Common myeloid progenitor, CD34-positive (primary cell): Measurements from ENCODE around the gene ZCCHC13.
A peak's percentile ranks its signal among the peaks of the same experiment; 100 is the strongest.
"Not testable (repeated sequence)": the region's sequence is repeated elsewhere in the genome, so short reads cannot be mapped to it uniquely, and the experiment has no call there.

ENCODE experiments used
- CTCF ChIA-PET: fragments of 350-600 bp; sonication (Branson Sonifier 250); formaldehyde crosslinking; loops from one replicate; lab custom pipeline; 2021; ENCODE audit warnings: antibody characterized with exemption; lab: Charles Lee
- POLR2A ChIA-PET: fragments of 350-600 bp; sonication (Branson Sonifier 250); formaldehyde crosslinking; loops from one replicate; lab custom pipeline; 2021; ENCODE audit warnings: antibody characterized with exemption; lab: Charles Lee
- DNase-seq, 3 donors: peaks; one replicate each; pipeline versions ENCODE4 v3.0.0 to v3.0.0-alpha.2; 2013
- H3K27ac ChIP-seq, 2 experiments: 1 replicate in 1 of 2; 2 replicates in 1 of 2; pipeline ENCODE4 v1.7.0; 2013; ENCODE audit warnings: inconsistent platforms in 2 of 2, low read length in 2 of 2, mild to moderate bottlenecking in 2 of 2, low read depth in 1 of 2, moderate library complexity in 1 of 2; ENCODE audit not compliant: severe bottlenecking in 2 of 2, insufficient read depth in 1 of 2, poor library complexity in 1 of 2
- H3K27me3 ChIP-seq, 5 experiments: replicated peaks in 2 of 5; 1 replicate in 3 of 5; 2 replicates in 2 of 5; pipeline versions ENCODE4 v1.6.1 to v1.7.0; 2013; ENCODE audit warnings: low read length in 4 of 5, mild to moderate bottlenecking in 2 of 5, moderate library complexity in 2 of 5, inconsistent platforms in 1 of 5; ENCODE audit not compliant: insufficient read depth in 5 of 5, control insufficient read depth in 4 of 5
- H3K36me3 ChIP-seq, 4 experiments: 1 replicate in 2 of 4; 2 replicates in 2 of 4; pipeline versions ENCODE4 v1.6.1 to v1.7.0; 2013; ENCODE audit warnings: low read length in 3 of 4, control low read depth in 1 of 4, mild to moderate bottlenecking in 1 of 4; ENCODE audit not compliant: control insufficient read depth in 4 of 4, insufficient read depth in 4 of 4
- H3K4me1 ChIP-seq, 4 experiments: 1 replicate in 3 of 4; 2 replicates in 1 of 4; pipeline versions ENCODE4 v1.6.1 to v1.7.1; 2013; ENCODE audit warnings: low read length in 3 of 4, mild to moderate bottlenecking in 3 of 4, control low read depth in 1 of 4, inconsistent platforms in 1 of 4, moderate library complexity in 1 of 4; ENCODE audit not compliant: control insufficient read depth in 4 of 4, insufficient read depth in 4 of 4; ENCODE audit errors: control extremely low read depth in 1 of 4
- H3K4me3 ChIP-seq, 7 experiments: 1 replicate in 4 of 7; 2 replicates in 3 of 7; pipeline versions ENCODE4 v1.5.1 to v1.7.0; 2013; ENCODE audit warnings: mild to moderate bottlenecking in 7 of 7, low read length in 6 of 7, moderate library complexity in 6 of 7, inconsistent platforms in 2 of 7, low read depth in 2 of 7, control low read depth in 1 of 7; ENCODE audit not compliant: insufficient read depth in 4 of 7, control insufficient read depth in 1 of 7; ENCODE audit errors: extremely low read depth in 1 of 7
- H3K9me3 ChIP-seq, 5 experiments: 1 replicate in 4 of 5; 2 replicates in 1 of 5; pipeline versions ENCODE4 v1.6.1 to v1.7.1; 2013; ENCODE audit warnings: low read length in 4 of 5, mild to moderate bottlenecking in 2 of 5, inconsistent platforms in 1 of 5, low read depth in 1 of 5, moderate library complexity in 1 of 5; ENCODE audit not compliant: control insufficient read depth in 4 of 5, insufficient read depth in 2 of 5; ENCODE audit errors: control extremely low read depth in 1 of 5
- WGBS: methylation state at CpG from one replicate; pipeline ENCODE4 v1.1.5; 2013; ENCODE audit not compliant: insufficient coverage; 5-methylcytosine and 5-hydroxymethylcytosine counted together

The ZCCHC13 gene

DNA sequence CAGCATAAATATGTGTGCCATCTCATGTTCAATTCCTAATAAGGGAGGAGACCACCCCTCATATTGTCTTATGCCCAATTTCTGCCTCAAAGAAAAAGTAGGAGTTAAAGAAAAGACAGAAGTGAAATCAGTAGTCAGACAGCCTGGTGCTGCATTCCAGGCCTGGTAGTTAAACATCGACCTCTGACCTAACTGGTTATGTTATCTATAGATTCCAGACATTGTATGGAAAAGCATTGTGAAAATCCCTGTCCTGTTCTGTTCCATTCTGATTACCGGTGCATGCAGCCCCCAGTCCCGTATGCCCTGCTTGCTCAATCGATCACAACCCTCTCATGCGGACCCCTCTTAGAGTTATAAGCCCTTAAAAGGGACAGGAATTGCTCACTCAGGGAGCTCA, 38.2 kb downstream of the ZCCHC13 start:
- DNase-seq, H3K9me3 ChIP-seq, H3K27ac ChIP-seq, POLR2A ChIA-PET, H3K27me3 ChIP-seq, H3K4me3 ChIP-seq, H3K36me3 ChIP-seq: not testable (repeated sequence)
- peaks cover 0 to 13% (median 4%) of the 10 kb centered on the region in 4 experiments for H3K4me1 ChIP-seq
- CTCF ChIA-PET = interaction anchor here (1.6 kb wide), 1 partner anchor 50 kb away, joined by 4 read pairs; no protein-coding TSS in a partner anchor
- 86% methylated on average over 5 of the region's 5 CpGs for WGBS

DNA sequence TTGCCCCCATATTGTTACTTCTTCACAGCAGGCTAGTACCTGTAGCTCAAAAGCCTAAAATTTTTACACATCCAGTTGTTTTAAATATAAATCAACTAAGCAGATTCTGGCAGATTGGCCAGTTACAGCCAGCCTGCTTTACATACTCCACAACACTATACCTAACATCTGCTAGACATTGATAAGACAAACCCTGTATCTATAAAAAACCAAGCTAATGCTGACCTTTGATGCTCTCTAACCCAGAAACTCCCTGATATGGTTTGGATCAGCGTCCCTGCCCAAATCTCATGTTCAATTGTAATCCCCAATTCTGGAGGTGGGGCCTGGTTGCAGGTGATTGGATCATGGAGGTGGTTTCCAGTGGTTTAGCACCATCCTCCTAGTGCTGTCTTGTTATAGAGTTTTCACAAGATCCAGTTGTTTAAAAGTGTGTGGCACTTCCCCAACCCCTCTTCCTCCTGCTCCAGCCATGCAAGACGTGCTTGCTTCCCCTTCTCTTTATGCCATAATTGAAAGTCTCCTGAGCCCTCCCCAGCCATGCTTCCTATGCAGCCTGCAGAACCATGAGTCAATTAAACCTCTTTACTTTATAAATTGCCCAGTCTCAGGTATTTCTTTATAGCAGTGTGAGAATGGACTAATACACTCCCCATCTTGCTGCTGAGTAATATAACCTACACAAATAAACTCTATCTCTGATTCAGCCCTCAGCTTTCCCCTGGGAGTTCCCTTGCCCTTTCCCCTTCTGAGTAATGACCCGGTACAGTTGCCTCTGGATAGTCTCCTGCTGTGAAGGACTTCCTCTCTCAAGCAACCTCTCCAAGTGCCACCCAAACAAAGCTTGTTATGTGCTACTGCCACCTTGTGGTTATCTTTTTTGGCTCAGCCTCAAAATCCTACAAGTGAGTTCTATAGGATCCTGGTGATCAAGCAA, 39.6 kb downstream of the ZCCHC13 start:
- Histone ChIP-seq H3K9me3 (no peaks in the 10 kb centered on the region), H3K27me3 (no peaks in the 10 kb centered on the region), H3K27ac (no peak overlapping the region), H3K36me3 (no peaks in the 10 kb centered on the region), H3K4me1 (peaks cover 0 to 13% (median 4%) of the 10 kb centered on the region in 4 experiments), H3K4me3 (no peak overlapping the region)
- 38% methylated on average over 2 of the region's 3 CpGs for WGBS
- peak; percentile 61 to 82 (median 77) for DNase-seq
- POLR2A ChIA-PET = interaction anchor here (1.5 kb wide), 1 partner anchor 52 kb away, joined by 5 read pairs; no protein-coding TSS in a partner anchor
- CTCF ChIA-PET = interaction anchor here (1.0 to 1.6 kb wide), 5 partner anchors 10 to 72 kb away, joined by 3 to 5 read pairs (median 4); no protein-coding TSS in a partner anchor

DNA sequence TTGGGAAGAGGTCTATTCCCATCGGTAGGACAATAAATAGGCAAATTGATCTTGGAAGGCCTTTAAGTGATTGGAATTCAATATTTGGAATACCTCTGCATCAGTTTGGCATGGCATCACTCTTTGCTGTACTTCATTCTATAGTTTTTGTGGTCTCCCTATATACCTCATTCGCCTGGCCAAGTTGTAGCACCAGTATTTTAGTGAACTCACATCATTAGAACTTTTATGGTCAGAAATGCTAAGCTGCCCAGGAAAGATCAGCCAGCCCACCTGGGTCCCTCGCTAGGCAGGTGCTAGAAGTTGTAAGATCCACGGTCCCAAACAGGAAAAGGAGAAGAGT, 40.3 kb downstream of the ZCCHC13 start:
- Histone ChIP-seq H3K27ac (no peak overlapping the region), H3K36me3 (no peaks in the 10 kb centered on the region), H3K27me3 (no peaks in the 10 kb centered on the region), H3K4me1 (peaks cover 0 to 13% (median 4%) of the 10 kb centered on the region in 4 experiments), H3K4me3 (no peak overlapping the region), H3K9me3 (no peaks in the 10 kb centered on the region)
- ChIA-PET CTCF (interaction anchor here (0.9 to 1.4 kb wide), 7 partner anchors 9 to 110 kb away, joined by 3 to 5 read pairs (median 4); no protein-coding TSS in a partner anchor), POLR2A (interaction anchor here (1.5 kb wide), 1 partner anchor 52 kb away, joined by 5 read pairs; no protein-coding TSS in a partner anchor)
- WGBS = 74% methylated on average over 4 of the region's 4 CpGs
- no peak for DNase-seq

DNA sequence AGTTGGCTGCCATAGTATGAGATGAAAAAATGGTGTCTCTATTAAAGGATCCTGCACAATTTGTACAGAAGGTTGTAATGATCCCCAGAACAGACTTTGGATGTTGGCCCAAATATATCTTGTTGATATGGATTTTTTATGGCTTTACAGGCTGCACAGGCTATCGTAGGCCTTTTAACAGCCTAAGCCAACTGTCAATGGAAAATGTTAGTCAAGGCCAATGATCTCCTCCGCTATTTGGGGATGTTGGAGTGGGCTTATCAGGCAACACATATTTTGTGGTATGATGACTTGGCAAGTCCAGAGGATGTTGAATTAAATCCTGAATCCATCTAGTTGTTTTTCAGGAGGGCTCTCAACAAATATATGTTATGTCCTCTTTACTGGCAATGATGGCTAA, 42.1 kb downstream of the ZCCHC13 start:
- peak overlapping the region in 1 of 2 experiments; percentile 5 for H3K27ac ChIP-seq
- H3K36me3 ChIP-seq = no peaks in the 10 kb centered on the region
- H3K4me3 ChIP-seq = no peak overlapping the region
- 0% methylated on average over 2 of the region's 2 CpGs for WGBS
- no peaks in the 10 kb centered on the region for H3K9me3 ChIP-seq
- CTCF ChIA-PET = interaction anchor here (2.3 kb wide), 1 partner anchor 35 kb away, joined by 8 read pairs; no protein-coding TSS in a partner anchor
- DNase-seq = peak; percentile 62 to 89 (median 86)
- POLR2A ChIA-PET = no interaction called here
- H3K27me3 ChIP-seq = no peaks in the 10 kb centered on the region
- H3K4me1 ChIP-seq = peaks cover 0 to 13% (median 4%) of the 10 kb centered on the region in 4 experiments

DNA sequence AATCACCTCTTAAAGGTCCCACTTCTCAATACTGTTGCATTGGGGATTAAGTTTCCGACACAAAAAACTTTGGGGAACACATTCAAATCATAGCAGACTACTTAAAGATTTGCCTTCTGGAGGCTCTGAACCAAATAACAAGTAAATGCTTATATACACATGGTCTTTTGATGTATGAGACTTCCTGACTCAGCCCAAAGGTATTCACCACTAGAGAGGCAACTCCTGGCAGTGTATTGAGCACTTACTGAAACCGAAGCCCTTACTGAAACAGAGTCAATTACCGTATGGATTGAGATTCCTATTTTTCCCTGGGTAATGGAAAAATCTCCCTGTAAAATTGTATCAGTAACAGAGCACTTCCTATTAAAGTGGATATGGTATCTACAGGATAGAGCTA, 45.4 kb downstream of the ZCCHC13 start:
- H3K27ac ChIP-seq = no peak overlapping the region
- WGBS = 50% methylated on average over 2 of the region's 3 CpGs
- ChIA-PET POLR2A (no interaction called here), CTCF (no interaction called here)
- H3K9me3 ChIP-seq = no peaks in the 10 kb centered on the region
- H3K27me3 ChIP-seq = no peaks in the 10 kb centered on the region
- H3K4me1 ChIP-seq = peaks cover 0 to 8% (median 0%) of the 10 kb centered on the region in 4 experiments
- DNase-seq = no peak
- no peaks in the 10 kb centered on the region for H3K36me3 ChIP-seq
- H3K4me3 ChIP-seq = no peak overlapping the region

DNA sequence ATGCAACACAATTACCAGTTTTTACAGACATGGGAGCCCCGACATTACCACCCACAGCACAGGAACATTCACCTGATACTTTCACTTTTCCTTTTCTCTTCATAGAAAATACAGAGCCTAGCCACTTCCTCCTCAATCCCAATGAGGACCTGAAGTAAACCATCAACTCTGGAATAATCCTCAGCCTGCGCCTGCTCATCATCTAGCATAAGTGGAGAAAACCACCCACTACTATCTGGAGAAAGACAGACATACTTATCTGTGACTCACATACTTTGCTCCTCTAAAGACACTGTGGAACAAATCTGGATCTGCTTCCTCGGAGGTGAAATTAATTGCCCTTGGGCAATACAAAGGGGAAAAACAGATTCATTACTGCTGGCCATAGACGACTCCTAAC, 47.8 kb downstream of the ZCCHC13 start:
- peak overlapping the region in 2 of 7 experiments; percentile 30 to 55 for H3K4me3 ChIP-seq
- H3K27me3 ChIP-seq = no peaks in the 10 kb centered on the region
- H3K27ac ChIP-seq = no peak overlapping the region
- ChIA-PET POLR2A (no interaction called here), CTCF (no interaction called here)
- peak in 2 of 3 donors; percentile 21 to 34 for DNase-seq
- 41% methylated on average over 4 of the region's 4 CpGs for WGBS
- H3K36me3 ChIP-seq = no peaks in the 10 kb centered on the region
- H3K4me1 ChIP-seq = no peaks in the 10 kb centered on the region
- no peaks in the 10 kb centered on the region for H3K9me3 ChIP-seq

DNA sequence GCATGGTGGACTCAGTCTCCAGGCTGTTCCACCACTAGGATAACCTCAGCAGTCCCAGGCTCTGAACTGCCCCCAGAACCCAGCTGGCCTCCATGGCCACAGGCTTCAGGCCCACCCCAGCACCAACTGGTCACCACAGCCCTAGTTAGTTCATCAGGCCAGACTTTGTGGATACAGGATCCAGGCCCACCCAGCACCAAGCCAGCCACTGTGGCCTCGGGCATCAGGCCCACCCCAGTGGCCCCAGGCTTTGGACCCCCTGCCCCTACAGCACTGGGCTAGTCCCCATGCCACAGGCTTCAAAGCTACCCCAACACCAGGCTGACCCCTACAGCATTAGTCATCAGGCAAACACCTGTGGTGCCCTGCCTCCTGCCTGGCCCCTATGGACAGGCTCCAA, 50.0 kb downstream of the ZCCHC13 start:
- H3K36me3 ChIP-seq = no peaks in the 10 kb centered on the region

More for the DNA sequence above, 50.0 kb downstream of the ZCCHC13 start:
- POLR2A ChIA-PET = no interaction called here
- WGBS = no CpG with 5 or more reads among the region's 1 CpG
- Histone ChIP-seq H3K27me3 (no peaks in the 10 kb centered on the region), H3K9me3 (no peaks in the 10 kb centered on the region), H3K4me3 (no peak overlapping the region), H3K4me1 (no peaks in the 10 kb centered on the region), H3K27ac (no peak overlapping the region)
- DNase-seq = no peak
- CTCF ChIA-PET = interaction anchor here (1.2 kb wide), 1 partner anchor 10 kb away, joined by 4 read pairs; no protein-coding TSS in a partner anchor
